ENCODE measurements around the gene PARP1. TPM values are rescaled to one million over a fixed set of nuclear protein-coding genes. Genes with fewer than 3 reads are reported as not detected.

Gene PARP1
- total RNA-seq, 1 experiment from 2014 or later, result 263 TPM

- Histone ChIP-seq H3K4me3 (ENCODE audit: low read depth, low read length, poor library complexity, severe bottlenecking) (no peak overlapping the region), H3K9me3 (ENCODE audit: low read depth, low read length, poor library complexity, severe bottlenecking) (no peaks in the 10 kb centered on the region), H3K27ac (ENCODE audit: low read depth, low read length, poor library complexity, severe bottlenecking) (no peak overlapping the region), H3K27me3 (replicated peaks; ENCODE audit: insufficient read depth, low read depth, low read length, poor library complexity) (no peaks in the 10 kb centered on the region), H3K36me3 (ENCODE audit: insufficient read depth, low read length, poor library complexity, severe bottlenecking) (no peaks in the 10 kb centered on the region), H3K4me1 (ENCODE audit: insufficient read depth, low read length, poor library complexity, severe bottlenecking) (peaks cover 11% of the 10 kb centered on the region)
- BruUV-seq (replicated peaks), result no TSS peak
- ChIA-PET POLR2A (ENCODE audit: low non-redundant PET) (no interaction called here), CTCF (no interaction called here)
- intact Hi-C loops (cut with micrococcal nuclease; ENCODE audit: unreplicated experiment), result no loop called here
- DNase-seq (ENCODE audit: low spot score), result no peak
- no peak for TF ChIP-seq CTCF (conservative IDR thresholded peaks at IDR 0.05; ENCODE audit: low read depth, low read length)
- no peak for TF ChIP-seq EZH2 (IDR thresholded peaks at IDR 0.05; ENCODE audit: borderline replicate concordance, low read depth, low read length, poor library complexity, severe bottlenecking)
Measured at GRCh38 chr1:226454349-226454748, 46.5 kb upstream of the PARP1 start.

- TF ChIP-seq EZH2 (IDR thresholded peaks at IDR 0.05; ENCODE audit: borderline replicate concordance, low read depth, low read length, poor library complexity, severe bottlenecking) (no peak), CTCF (conservative IDR thresholded peaks at IDR 0.05; ENCODE audit: low read depth, low read length) (no peak)
- POLR2A ChIA-PET (ENCODE audit: low non-redundant PET), result no interaction called here
- no peak overlapping the region for H3K4me3 ChIP-seq (ENCODE audit: low read depth, low read length, poor library complexity, severe bottlenecking)
Measured at GRCh38 chr1:226453015-226453704, 45.3 kb upstream of the PARP1 start.

GRCh38 chr1:226450688-226451087, 42.8 kb upstream of the PARP1 start:
- no peak overlapping the region for H3K4me3 ChIP-seq (ENCODE audit: low read depth, low read length, poor library complexity, severe bottlenecking)
- no TSS peak for BruUV-seq (replicated peaks)
- H3K4me1 ChIP-seq (ENCODE audit: insufficient read depth, low read length, poor library complexity, severe bottlenecking), result peaks cover 11% of the 10 kb centered on the region
- POLR2A ChIA-PET (ENCODE audit: low non-redundant PET), result no interaction called here
- no peaks in the 10 kb centered on the region for H3K36me3 ChIP-seq (ENCODE audit: insufficient read depth, low read length, poor library complexity, severe bottlenecking)
- DNase-seq (ENCODE audit: low spot score), result no peak
- no peak overlapping the region for H3K27ac ChIP-seq (ENCODE audit: low read depth, low read length, poor library complexity, severe bottlenecking)
- TF ChIP-seq CTCF (conservative IDR thresholded peaks at IDR 0.05; ENCODE audit: low read depth, low read length), result no peak
- no peak for TF ChIP-seq EZH2 (IDR thresholded peaks at IDR 0.05; ENCODE audit: borderline replicate concordance, low read depth, low read length, poor library complexity, severe bottlenecking)
- CTCF ChIA-PET, result no interaction called here
- no peaks in the 10 kb centered on the region for H3K27me3 ChIP-seq (replicated peaks; ENCODE audit: insufficient read depth, low read depth, low read length, poor library complexity)
- H3K9me3 ChIP-seq (ENCODE audit: low read depth, low read length, poor library complexity, severe bottlenecking), result no peaks in the 10 kb centered on the region
- intact Hi-C loops (cut with micrococcal nuclease; ENCODE audit: unreplicated experiment), result no loop called here

More at GRCh38 chr1:226453015-226453704, 45.3 kb upstream of the PARP1 start:
- no peak for DNase-seq (ENCODE audit: low spot score)
- BruUV-seq (replicated peaks), result no TSS peak
- Histone ChIP-seq H3K27ac (ENCODE audit: low read depth, low read length, poor library complexity, severe bottlenecking) (no peak overlapping the region), H3K36me3 (ENCODE audit: insufficient read depth, low read length, poor library complexity, severe bottlenecking) (no peaks in the 10 kb centered on the region), H3K27me3 (replicated peaks; ENCODE audit: insufficient read depth, low read depth, low read length, poor library complexity) (no peaks in the 10 kb centered on the region), H3K4me1 (ENCODE audit: insufficient read depth, low read length, poor library complexity, severe bottlenecking) (peaks cover 11% of the 10 kb centered on the region), H3K9me3 (ENCODE audit: low read depth, low read length, poor library complexity, severe bottlenecking) (no peaks in the 10 kb centered on the region)
- CTCF ChIA-PET, result no interaction called here
- intact Hi-C loops (cut with micrococcal nuclease; ENCODE audit: unreplicated experiment), result no loop called here

Data from A673 (cell line).